ENCODE data around the gene LNPEP. TPM values are rescaled to one million over a fixed set of nuclear protein-coding genes. Genes with fewer than 3 reads are reported as not detected.

Gene LNPEP
- total and polyA plus RNA-seq, 10 of the 15 experiments (the other 5 are each of a cell fraction or from before 2014, with no cell fraction given): 5.6 to 54.9 (median 25.0) TPM

- H3K4me2 ChIP-seq (ENCODE audit: control insufficient read depth, insufficient read depth): no peak overlapping the region
- FAIRE-seq (no peak), DNase-seq (ENCODE audit: low read depth, low spot score) (no peak), ATAC-seq (no peak)
- WGBS (ENCODE audit: insufficient coverage, insufficient replicate concordance, low lambda C conversion rate, missing lambda C conversion rate): 44% methylated on average over 2 of the region's 2 CpGs
- ChIA-PET SMC1A (ENCODE audit: uncharacterized antibody, unreplicated experiment) (no interaction called here), RAD21 (ENCODE audit: unreplicated experiment) (no interaction called here), CTCF (interaction anchor here (1.2 kb wide), 1 partner anchor 70 kb away, joined by 3 read pairs; the partner anchor contains the start of gene LIX1), POLR2A (no interaction called here)
- no peaks in the 10 kb centered on the region for H3K9me3 ChIP-seq (replicated peaks; ENCODE audit: control insufficient read depth, insufficient read depth, low read length)
- no peak overlapping the region for H3K27ac ChIP-seq (ENCODE audit: control insufficient read depth, insufficient read depth)
- no peaks in the 10 kb centered on the region for H4K20me1 ChIP-seq (ENCODE audit: control insufficient read depth, insufficient read depth)
- no peak for TF ChIP-seq CBFB (IDR thresholded peaks at IDR 0.05; ENCODE audit: low read depth)
- TF ChIP-seq RELB (IDR thresholded peaks at IDR 0.05; ENCODE audit: low read depth): no peak
- TF ChIP-seq CBX3 (IDR thresholded peaks at IDR 0.05; ENCODE audit: borderline replicate concordance, low read depth): no peak
- no peak for TF ChIP-seq MYB (IDR thresholded peaks at IDR 0.05; ENCODE audit: borderline replicate concordance, low read depth, low read length)
- no peak for TF ChIP-seq ATF2 (IDR thresholded peaks at IDR 0.05; ENCODE audit: low read length)
- no peak for TF ChIP-seq ATF7 (IDR thresholded peaks at IDR 0.05; ENCODE audit: low read depth)
- no peak for TF ChIP-seq KDM1A (IDR thresholded peaks at IDR 0.05; ENCODE audit: borderline replicate concordance)
- no peak for TF ChIP-seq IKZF2 (IDR thresholded peaks at IDR 0.05)
- TF ChIP-seq ZBTB11 (CRISPR knock-in tag; IDR thresholded peaks at IDR 0.05): no peak
- no peak for TF ChIP-seq EED (IDR thresholded peaks at IDR 0.05; ENCODE audit: low read depth)
- TF ChIP-seq E2F8 (IDR thresholded peaks at IDR 0.05; ENCODE audit: low read depth, partially characterized antibody): no peak
- TF ChIP-seq PAX5 (IDR thresholded peaks at IDR 0.05; ENCODE audit: borderline replicate concordance, low read depth, low read length): no peak
- TF ChIP-seq CBX5 (IDR thresholded peaks at IDR 0.05; ENCODE audit: low read depth): no peak
- TF ChIP-seq MXI1 (IDR thresholded peaks at IDR 0.05; ENCODE audit: low read depth, low read length): no peak
- TF ChIP-seq NR2C1 (IDR thresholded peaks at IDR 0.05): no peak
- TF ChIP-seq HDAC6 (IDR thresholded peaks at IDR 0.05; ENCODE audit: unreplicated experiment): no peak
- no peak overlapping the region for H2AFZ ChIP-seq (ENCODE audit: control insufficient read depth, low read depth, low read length)
- H3K36me3 ChIP-seq (ENCODE audit: control insufficient read depth in 2 of 2, insufficient read depth in 2 of 2, low read length in 1 of 2): no peaks in the 10 kb centered on the region
- in situ Hi-C loops (cut with MboI): no loop called here
- H3K4me1 ChIP-seq (ENCODE audit: control insufficient read depth, insufficient read depth, low read length): no peaks in the 10 kb centered on the region
- H3K4me3 ChIP-seq: no peak overlapping the region
- no peak overlapping the region for H3K9ac ChIP-seq (ENCODE audit: control insufficient read depth, insufficient read depth, low read length)
- no peaks in the 10 kb centered on the region for H3K27me3 ChIP-seq (replicated peaks in 1 of 2; ENCODE audit: control insufficient read depth in 2 of 2, insufficient read depth in 2 of 2, low read length in 1 of 2)
- no TSS peak for BruUV-seq (replicated peaks)
- intact Hi-C loops (cut with micrococcal nuclease; ENCODE audit: unreplicated experiment): no loop called here
- no peaks in the 10 kb centered on the region for H3K79me2 ChIP-seq (ENCODE audit: control insufficient read depth, insufficient read depth, low read length)
Observed at GRCh38 chr5:97072696-97073095, 136.8 kb downstream of the LNPEP start.

Data from GM12878 (cell line).